Upper lobe of left lung (tissue), 4 donors: ENCODE results near the gene RALGDS.

ENCODE experiments used
- EP300 ChIP-seq, 4 donors: sonication (generic); formaldehyde crosslinking; IDR thresholded peaks; one replicate each; pipeline ENCODE4 v1.5.1; 2017; ENCODE audit warnings: antibody characterized with exemption in 4 of 4, control low read depth in 2 of 4
- POLR2A ChIP-seq, 4 donors: fragments of 450-650 bp; IDR thresholded peaks; one replicate each; pipeline ENCODE4 v1.5.1; 2016 to 2017; ENCODE audit warnings: antibody characterized with exemption in 4 of 4, mild to moderate bottlenecking in 2 of 4
- POLR2AphosphoS5 ChIP-seq, 2 donors: sonication (generic); formaldehyde crosslinking; IDR thresholded peaks; one replicate each; pipeline ENCODE4 v1.5.1; 2017; ENCODE audit warnings: antibody characterized with exemption in 2 of 2
- TF ChIP-seq, protein P1 (sequence below), 6 experiments: fragments of 450-650 bp in 4 of 6; fragments of 200-600 bp in 2 of 6; sonication (generic) in 2 of 6; IDR thresholded peaks; one replicate each; pipeline ENCODE4 v1.5.1; 2016 to 2019; ENCODE audit warnings: antibody characterized with exemption in 6 of 6

DNA sequence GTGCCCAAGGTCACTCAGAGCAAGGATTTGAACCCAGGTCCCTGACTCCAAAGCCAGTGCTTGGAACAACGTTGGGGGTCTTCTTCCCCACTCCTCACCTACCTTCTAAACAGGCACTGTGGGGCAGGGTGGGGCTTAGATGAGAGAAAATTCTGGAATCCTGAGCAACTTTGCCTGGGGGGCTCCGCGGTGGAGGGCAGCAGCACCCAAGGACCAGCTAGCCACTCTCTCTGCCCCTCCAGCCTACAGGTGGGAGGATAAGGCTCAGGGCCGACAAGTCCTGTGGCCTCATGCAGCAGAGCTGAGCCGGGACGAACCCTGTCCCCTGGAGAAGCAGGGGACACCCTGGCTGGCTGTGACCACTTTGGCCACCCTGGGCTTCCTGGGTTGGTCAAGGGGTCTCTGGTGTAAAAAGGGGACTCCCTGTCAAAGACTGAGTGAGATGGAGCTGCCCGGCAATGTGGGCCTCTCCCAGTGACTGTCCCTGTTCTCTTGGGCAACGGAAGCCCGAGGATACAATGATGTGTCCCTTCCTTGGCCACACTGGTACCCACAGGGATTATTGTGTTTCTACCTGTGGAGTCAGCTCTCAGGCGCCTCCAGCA, 32.8 kb downstream of the RALGDS start:
- TF ChIP-seq, protein P1, sequence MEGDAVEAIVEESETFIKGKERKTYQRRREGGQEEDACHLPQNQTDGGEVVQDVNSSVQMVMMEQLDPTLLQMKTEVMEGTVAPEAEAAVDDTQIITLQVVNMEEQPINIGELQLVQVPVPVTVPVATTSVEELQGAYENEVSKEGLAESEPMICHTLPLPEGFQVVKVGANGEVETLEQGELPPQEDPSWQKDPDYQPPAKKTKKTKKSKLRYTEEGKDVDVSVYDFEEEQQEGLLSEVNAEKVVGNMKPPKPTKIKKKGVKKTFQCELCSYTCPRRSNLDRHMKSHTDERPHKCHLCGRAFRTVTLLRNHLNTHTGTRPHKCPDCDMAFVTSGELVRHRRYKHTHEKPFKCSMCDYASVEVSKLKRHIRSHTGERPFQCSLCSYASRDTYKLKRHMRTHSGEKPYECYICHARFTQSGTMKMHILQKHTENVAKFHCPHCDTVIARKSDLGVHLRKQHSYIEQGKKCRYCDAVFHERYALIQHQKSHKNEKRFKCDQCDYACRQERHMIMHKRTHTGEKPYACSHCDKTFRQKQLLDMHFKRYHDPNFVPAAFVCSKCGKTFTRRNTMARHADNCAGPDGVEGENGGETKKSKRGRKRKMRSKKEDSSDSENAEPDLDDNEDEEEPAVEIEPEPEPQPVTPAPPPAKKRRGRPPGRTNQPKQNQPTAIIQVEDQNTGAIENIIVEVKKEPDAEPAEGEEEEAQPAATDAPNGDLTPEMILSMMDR (IDR thresholded peaks at IDR 0.05) = no peak
- TF ChIP-seq POLR2A (IDR thresholded peaks at IDR 0.05) (no peak), POLR2AphosphoS5 (IDR thresholded peaks at IDR 0.05) (no peak), EP300 (IDR thresholded peaks at IDR 0.05) (no peak)
